ENCODE data around the gene CMC2.

GRCh38 chr16:80966617-80967016 is 40.1 kb downstream of the CMC2 start:
- TF ChIP-seq CTCF (optimal IDR thresholded peaks at IDR 0.05 in 1 of 3, IDR thresholded peaks at IDR 0.05 in 1 of 3, conservative IDR thresholded peaks at IDR 0.05 in 1 of 3; ENCODE audit: extremely low read depth in 1 of 3, insufficient read depth in 2 of 3, low read length in 3 of 3) (no peak), EZH2 (IDR thresholded peaks at IDR 0.05; ENCODE audit: low read length) (no peak)
